COLO668 (cell line): Measurements from ENCODE around the gene MBP.

Experiments
- DNase-seq: peaks from one replicate; lab custom pipeline; 2025; ENCODE audit not compliant: unreplicated experiment; lab: John Stamatoyannopoulos, UW

MBP gene

DNA sequence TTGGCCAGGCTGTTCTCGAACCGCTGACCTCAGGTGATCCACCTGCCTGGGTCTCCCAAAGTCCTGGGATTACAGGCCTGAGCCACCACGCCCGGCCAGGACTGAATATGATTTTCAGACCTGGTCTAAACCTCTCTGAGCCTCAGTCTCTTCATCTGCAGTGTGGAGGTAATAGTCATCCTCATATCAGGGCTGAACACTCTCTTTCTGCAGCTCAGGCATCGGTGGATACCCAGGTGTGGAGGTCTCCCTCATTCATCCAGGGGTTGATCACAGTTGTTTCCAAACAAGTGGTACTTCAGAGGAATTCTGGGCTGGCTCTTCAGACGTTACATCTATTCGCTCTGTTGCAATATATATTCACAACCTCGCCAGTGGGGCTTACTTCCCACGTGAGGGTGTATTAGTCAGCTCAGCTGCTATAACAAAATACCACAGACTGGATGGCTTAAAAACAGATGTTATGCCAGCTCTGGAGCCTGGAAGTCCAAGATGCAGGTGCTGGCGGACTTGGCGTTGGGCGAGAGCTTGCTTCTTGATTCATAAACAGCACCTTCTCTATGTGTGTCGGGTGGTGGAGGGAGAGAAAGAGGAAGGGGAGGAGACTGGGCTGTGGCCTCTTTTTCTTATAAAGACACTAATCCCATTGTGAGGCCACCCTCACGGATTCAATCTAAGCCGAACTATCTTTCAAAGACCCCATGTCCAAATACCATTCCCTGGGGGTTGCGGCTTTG, 2.9 kb upstream of the MBP start:
- no peak for DNase-seq

GRCh38 chr18:77134611-77135010, 2.0 kb upstream of the MBP start:
- no peak for DNase-seq

DNA sequence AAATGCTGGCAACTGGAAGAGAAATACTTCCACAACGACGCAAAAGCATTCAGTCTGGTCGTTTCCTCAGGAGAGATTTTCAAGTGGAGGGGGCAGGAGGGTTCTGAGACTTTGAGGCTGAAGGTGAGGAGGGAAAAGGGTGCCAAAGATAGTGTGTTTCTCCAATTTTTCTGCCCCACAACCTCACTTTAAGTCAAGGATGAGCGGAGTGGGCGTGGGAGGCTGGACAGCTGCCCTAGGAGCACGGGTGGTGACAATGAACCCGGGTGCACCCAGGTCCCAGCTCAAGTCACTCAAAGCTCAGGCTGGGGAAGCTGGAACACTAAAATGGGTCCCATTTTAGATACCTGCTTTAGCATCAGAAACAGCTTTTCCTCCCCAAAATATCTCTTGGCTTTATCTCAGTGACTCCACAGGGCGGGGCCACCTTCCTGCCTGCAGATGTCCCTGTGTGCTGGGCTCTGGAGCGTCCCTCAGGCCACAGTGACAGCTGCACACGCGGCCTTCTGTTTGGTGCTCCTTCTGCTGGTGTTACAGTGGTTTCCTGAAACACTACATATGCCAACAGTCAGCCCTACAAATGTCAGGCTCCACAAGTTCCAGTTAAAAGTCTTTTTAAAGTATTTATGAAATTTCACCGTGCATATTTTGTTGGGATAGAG, 1.4 kb upstream of the MBP start:
- DNase-seq, result peak; percentile 83

DNA sequence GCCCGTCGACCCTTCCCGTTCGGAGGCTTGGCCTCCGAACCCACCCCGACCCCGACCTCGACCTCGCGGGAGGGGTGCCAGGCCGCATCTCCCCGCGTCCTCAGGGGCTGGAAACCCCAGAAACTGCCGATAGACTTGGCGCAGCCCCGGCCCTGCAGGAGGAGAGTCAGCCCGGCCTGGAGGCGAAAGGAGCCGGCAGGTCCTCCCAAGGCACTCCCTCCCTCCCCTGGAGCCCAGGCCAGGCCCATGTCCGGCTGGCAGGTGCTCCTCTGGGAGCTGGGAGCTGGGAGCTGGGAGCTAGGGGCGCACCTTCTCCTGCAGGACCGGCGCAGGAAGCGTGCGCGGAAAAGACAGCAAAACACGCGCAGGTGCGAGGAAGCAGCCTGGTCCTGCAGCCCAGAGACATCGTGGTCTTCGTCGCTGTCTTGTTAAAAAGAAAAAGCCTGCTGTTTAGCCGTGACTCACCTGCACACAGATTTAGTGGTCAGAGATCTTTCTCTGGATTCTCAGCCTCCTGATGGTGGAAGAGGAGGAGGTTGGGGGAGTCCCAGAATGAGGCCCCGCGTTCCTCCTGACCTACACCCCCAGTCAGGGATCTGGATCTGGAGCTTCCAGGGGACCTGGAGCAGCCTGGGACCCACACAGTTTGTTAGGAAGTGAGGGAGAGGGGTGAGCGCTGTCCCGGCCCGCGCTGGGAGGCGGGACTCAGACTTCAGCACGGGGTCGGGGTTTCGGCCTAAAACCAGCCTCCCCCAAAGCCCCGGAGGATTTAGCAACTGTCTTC, 660 bp upstream of the MBP start:
- DNase-seq, result peak; percentile 85

GRCh38 chr18:77131652-77132368, 773 bp downstream of the MBP start:
- peak; percentile 83 for DNase-seq

DNA sequence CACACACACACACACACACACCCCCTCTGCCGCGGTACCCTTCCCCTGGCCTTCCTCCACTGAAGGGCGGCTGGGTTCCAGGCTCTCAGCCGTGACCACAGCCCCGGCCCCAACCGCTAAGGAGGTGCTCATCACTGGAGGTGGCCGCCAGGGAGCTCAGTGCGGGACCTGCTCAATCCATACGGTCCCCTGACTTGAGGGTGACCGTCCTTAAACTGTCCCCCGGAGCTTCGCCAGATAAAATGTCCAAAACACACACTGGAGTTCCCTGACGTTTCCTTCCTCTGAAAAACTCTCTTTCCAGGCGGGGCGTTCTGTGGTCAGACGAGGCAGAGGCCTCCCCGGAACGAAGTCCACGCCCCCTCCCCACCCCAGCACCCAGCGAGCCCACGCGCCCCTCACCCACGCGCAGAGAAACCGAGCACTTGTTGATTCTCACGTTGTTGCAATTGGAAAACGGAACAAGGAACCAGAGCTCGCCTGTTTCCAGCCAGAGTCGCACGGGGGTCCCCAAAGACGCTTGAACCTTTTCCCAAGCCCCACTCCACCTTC, 1.4 kb downstream of the MBP start:
- DNase-seq, result peak; percentile 41

DNA sequence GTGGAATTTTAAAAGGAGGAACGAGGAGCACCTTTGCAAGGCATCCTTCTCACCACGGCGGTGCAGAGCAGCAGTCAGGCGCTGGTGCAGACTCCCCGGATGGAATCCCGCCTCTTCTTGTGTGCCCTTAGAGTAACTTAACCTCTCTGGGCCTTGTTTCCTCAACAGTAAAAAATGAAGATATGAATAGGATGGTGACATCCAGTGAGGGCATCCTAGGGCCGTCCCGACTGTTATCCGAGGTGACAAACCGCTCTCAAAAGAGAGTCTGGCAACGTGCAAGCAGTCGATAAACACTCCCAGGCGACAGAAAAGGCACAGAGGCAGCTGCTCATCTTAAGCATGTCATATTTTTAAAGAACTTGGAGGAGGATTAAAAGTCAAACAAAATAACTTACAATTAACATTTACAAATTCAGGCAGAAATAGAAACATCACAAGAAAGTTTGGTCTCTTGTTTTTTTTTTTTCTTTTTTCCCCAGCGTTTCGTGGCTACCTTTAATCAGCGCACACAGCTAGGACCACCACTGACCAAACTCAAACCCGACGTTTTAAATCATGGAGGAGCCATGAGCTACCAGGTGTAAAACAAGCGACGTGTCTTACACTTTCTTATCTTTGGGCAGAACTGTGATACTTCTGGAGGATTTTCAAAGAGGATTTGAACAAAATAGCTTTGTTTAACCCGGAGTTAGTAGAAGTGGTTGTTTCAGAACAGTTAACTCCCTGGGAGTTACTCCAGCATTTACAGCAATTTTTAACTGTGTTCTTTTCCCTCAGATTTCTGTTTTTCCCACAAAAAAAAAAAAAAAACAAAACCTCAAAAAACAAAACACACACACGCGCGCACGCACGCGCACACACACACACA, 2.1 kb downstream of the MBP start:
- no peak for DNase-seq

DNA sequence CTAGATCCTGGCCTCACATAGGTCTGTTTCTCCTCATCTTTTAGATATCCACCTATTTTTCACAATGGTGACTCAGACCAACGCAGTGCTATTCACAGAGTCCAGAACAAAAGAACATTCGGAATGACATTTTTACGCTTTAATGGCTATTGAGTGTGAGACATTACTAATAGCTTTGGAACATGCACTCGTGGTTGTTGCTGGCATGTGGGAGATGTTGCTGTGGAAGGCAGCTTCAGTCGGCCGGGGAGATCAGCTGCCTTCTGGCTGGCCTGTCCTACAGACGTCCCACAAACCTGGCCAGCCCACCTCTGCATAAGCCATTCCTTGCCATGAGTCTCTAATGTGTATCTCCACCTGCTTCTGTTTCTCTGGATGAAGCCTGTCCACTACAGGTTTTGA, 3.4 kb downstream of the MBP start:
- DNase-seq, result no peak

GRCh38 chr18:77127769-77128671, 4.6 kb downstream of the MBP start:
- peak; percentile 41 for DNase-seq

- no peak for DNase-seq
These were observed 8.1 kb downstream of the MBP start for GRCh38 chr18:77124452-77124922.

DNA sequence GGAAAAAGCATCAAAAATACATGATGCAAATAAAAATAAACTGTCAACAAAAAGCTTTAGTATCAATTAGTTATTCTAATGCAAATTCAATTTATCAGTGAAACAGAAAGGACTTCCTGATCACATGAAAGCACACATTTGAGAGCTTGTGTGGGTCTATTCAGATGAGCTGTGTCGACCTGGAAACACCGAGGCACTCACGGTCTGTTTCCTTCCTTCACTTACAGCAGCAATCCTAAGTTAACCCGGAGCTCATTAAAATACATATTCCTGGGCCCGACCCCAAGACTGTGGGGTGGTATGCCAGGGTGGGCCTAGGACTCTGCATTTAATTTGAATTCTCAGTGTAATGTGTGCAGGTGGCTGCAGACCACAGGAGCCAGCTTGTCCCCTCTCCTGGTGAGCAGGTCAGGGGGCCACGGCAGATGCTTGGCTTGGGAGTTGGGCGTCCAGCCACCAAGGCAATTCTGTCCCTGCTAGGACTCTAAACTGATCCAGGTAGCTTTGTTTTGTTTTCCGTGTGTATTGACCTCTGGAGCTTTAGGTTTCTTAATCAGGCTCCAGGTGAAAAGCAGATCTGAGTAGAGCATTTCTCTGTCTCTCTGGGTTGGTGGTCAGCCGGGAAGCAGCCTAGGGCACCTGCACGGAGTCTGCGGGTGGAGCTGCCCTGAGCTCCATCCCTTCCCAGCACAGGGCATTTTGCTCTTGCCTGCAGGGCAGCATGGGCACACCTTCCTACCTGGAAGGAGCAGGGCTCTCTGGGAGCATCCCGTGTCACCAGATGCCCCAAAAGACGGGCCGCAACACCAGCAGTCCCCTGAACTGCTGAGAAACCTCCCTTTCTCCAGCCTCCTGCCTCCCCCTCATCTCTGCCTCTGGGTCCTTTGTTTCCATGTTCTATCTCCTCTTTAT, 9.0 kb downstream of the MBP start:
- DNase-seq, result no peak

GRCh38 chr18:77121523-77121922, 11.1 kb downstream of the MBP start:
- no peak for DNase-seq

DNA sequence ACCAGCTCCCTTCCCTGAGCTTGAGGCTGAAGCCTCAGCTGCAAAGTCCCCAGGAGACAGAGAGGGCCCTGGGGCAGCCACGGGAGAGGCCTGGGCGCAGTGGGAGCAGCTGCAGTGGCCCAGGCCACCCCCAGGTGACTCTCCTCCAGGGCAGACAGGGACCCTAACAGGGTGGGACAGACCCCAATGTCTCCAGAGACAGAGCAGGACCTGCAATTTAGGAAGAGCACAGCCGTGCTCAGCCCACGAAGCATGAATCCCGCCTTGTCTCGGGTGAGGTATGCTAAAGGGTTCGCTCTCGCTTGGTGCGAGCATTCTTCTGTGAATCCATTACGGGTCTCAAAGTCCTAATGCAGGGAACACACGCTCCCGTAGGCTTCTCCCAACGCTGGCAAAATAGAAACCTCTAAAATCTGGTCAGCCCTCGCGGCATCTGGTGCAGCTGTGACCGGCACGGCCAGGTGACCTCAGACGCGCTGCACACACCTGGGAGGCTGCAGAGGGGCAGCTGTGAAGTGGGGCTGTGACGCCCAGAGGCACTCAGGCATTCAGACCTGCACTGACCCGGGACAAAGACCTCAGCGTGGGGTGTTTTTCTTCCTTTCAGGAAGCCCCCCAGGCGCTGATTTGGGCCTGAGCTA, 12.6 kb downstream of the MBP start:
- DNase-seq, result no peak

DNA sequence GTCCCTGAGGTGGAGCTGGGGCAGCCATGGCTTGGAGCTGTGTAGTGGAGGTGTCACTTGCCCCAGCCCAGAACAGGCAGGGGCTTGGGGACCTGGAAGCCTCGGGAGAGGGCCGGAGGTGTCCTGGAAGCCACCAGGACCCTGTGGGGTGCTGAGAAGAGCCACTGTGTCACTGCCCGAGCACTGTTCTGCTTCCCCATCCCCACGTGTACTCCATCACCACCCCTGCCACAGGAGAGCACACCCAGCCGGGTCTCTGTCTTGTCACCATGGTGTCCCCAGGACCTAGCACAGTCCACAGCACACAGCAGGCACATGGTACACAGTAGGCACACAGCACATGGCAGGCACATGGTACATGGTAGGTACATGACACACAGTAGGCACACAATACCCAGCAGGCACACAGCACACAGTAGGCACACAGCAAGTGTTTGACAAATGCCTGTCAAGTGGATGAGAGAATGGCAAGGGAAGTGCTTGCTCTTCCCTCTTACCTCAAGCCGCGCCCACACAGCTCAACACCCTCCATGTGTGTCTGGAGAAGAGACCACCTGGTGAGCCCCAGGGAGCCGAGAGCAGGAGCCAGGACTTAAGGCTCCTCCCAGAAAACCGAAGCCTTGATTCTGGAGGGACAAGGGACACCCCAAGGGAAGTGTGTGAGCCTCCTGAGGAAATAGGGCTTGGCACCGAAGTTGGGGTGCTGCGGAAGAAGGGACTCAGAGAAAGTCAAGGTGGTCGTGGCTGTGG, 13.3 kb downstream of the MBP start:
- DNase-seq, result no peak

DNA sequence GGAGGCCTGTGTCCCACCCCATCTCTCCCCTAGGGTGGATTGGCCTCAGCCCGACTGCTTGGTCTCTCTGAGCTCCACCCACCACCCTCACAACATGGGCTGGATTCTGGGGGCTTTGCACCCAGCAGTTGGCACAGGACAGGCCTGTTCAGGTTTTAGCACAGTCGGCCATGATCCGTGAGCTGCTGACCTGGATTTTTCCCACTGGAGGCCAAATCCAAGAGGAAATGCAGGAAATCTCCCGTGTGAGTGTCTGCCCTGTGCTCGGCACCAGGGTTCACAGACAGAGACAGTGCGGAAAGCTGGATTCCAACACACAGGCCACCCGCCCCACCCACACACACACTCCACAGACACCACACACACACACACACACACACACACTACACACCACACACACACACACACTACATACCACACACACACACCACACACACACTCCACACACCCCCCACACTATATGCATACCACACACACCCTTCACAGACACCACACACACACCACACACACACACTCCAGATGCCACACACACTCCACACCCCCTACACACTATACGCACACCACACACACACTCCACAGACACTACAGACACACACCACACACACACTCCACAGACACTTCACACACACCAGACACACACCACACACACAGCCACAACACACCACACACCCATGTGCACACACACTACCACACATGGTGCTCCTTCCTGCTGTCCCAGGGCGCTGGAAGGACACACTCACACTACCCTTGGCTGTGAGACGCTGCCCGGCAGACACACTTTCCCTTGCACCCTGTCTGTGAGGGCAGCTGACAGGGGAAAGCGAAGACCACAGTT, 14.1 kb downstream of the MBP start:
- DNase-seq, result no peak
